Neural cell (in vitro differentiated cells): ENCODE data around the gene ZNF248. TPM values are rescaled to one million over a fixed set of nuclear protein-coding genes. Genes with fewer than 3 reads are reported as not detected.

Experiments
- H2AFZ ChIP-seq: fragments of 200-600, 300-800 bp; sonication (generic), shearing (Covaris generic); 2 replicates; pipeline ENCODE4 v1.6.0; 2014; ENCODE audit warnings: low read depth, mild to moderate bottlenecking, antibody characterized with exemption, low read length, moderate library complexity
- H3F3A ChIP-seq: fragments of 200-600 bp; shearing (Covaris generic); 2 replicates; pipeline ENCODE4 v1.6.1; 2016; ENCODE audit warnings: mild to moderate bottlenecking, moderate library complexity, mixed read lengths, antibody characterized with exemption, low read length; ENCODE audit not compliant: insufficient read depth, poor library complexity, severe bottlenecking
- H3K27ac ChIP-seq: fragments of 200-600, 300-800 bp; sonication (generic), shearing (Covaris generic); 2 replicates; pipeline ENCODE4 v1.5.1; 2014; ENCODE audit warnings: mild to moderate bottlenecking, low read length, moderate library complexity
- H3K27me3 ChIP-seq: fragments of 300-800, 200-600 bp; sonication (generic), shearing (Covaris generic); 2 replicates; pipeline ENCODE4 v1.6.0; 2014; ENCODE audit warnings: mild to moderate bottlenecking, low read depth, low read length, moderate library complexity; ENCODE audit not compliant: insufficient read depth
- H3K36me3 ChIP-seq: fragments of 300-800, 200-600 bp; sonication (generic), shearing (Covaris generic); 2 replicates; pipeline ENCODE4 v1.5.1; 2014; ENCODE audit warnings: mild to moderate bottlenecking, antibody characterized with exemption, low read length, moderate library complexity; ENCODE audit not compliant: insufficient read depth
- H3K4me2 ChIP-seq: fragments of 300-800, 200-600 bp; sonication (generic), shearing (Covaris generic); 2 replicates; pipeline ENCODE4 v1.6.0; 2014; ENCODE audit warnings: mild to moderate bottlenecking, low read length
- H3K4me3 ChIP-seq: fragments of 300-800, 200-600 bp; sonication (generic), shearing (Covaris generic); 2 replicates; pipeline ENCODE4 v1.5.1; 2014; ENCODE audit warnings: mild to moderate bottlenecking, low read length, moderate library complexity
- H3K79me2 ChIP-seq: fragments of 200-600 bp; shearing (Covaris generic); replicated peaks from 2 replicates; pipeline ENCODE4 v1.6.0; 2014; ENCODE audit warnings: mild to moderate bottlenecking, low read length, moderate library complexity; ENCODE audit not compliant: insufficient read depth
- H3K9ac ChIP-seq: fragments of 300-800, 200-600 bp; sonication (generic), shearing (Covaris generic); 2 replicates; pipeline ENCODE4 v1.6.1; 2016; ENCODE audit warnings: mild to moderate bottlenecking, low read length, mixed read lengths
- H3K9me2 ChIP-seq: fragments of 200-600 bp; shearing (Covaris generic); 2 replicates; pipeline ENCODE4 v1.6.1; 2016; ENCODE audit warnings: mild to moderate bottlenecking, low read length, mixed read lengths; ENCODE audit not compliant: insufficient read depth
- H3K9me3 ChIP-seq: fragments of 200-600, 300-800 bp; sonication (generic), shearing (Covaris generic); 2 replicates; pipeline ENCODE4 v1.6.1; 2016; ENCODE audit warnings: mild to moderate bottlenecking, mixed run types, low read length, moderate library complexity, mixed read lengths
- H4K20me1 ChIP-seq: fragments of 200-600 bp; shearing (Covaris generic); 2 replicates; pipeline ENCODE4 v1.6.1; 2016; ENCODE audit warnings: mild to moderate bottlenecking, mixed run types; ENCODE audit not compliant: insufficient read depth
- CTCF ChIP-seq: fragments of 450-650 bp; IDR thresholded peaks from 2 replicates; pipeline ENCODE4 v1.5.1; 2014; ENCODE audit warnings: antibody characterized with exemption, mild to moderate bottlenecking, moderate library complexity; ENCODE audit not compliant: poor library complexity, severe bottlenecking
- EP300 ChIP-seq: fragments of 450-650 bp; conservative IDR thresholded peaks from 2 replicates; pipeline ENCODE4 v1.6.1; 2014; ENCODE audit warnings: antibody characterized with exemption, mild to moderate bottlenecking, moderate library complexity; ENCODE audit not compliant: poor library complexity, severe bottlenecking
- EZH2 ChIP-seq: fragments of 200-600, 300-800 bp; shearing (Covaris generic), sonication (generic); IDR thresholded peaks from 2 replicates; pipeline ENCODE4 v1.6.1; 2014; ENCODE audit warnings: antibody characterized with exemption, low read length, borderline replicate concordance, mild to moderate bottlenecking; ENCODE audit not compliant: insufficient read depth, poor library complexity, severe bottlenecking
- MXI1 ChIP-seq: fragments of 450-650 bp; conservative IDR thresholded peaks from 2 replicates; pipeline ENCODE4 v1.6.1; 2014; ENCODE audit warnings: antibody characterized with exemption, mild to moderate bottlenecking; ENCODE audit not compliant: poor library complexity, severe bottlenecking
- POLR2AphosphoS5 ChIP-seq: IDR thresholded peaks from 2 replicates; pipeline ENCODE4 v1.6.1; 2012
- RAD21 ChIP-seq: fragments of 450-650 bp; conservative IDR thresholded peaks from 2 replicates; pipeline ENCODE4 v1.6.1; 2014; ENCODE audit warnings: antibody characterized with exemption, mild to moderate bottlenecking, moderate library complexity
- REST ChIP-seq: IDR thresholded peaks from 2 replicates; pipeline ENCODE4 v1.6.1; 2012; ENCODE audit warnings: borderline replicate concordance
- SMC3 ChIP-seq: fragments of 450-650 bp; conservative IDR thresholded peaks from 2 replicates; pipeline ENCODE4 v1.6.1; 2014; ENCODE audit warnings: antibody characterized with exemption, mild to moderate bottlenecking, moderate library complexity; ENCODE audit not compliant: poor library complexity
- TAF1 ChIP-seq: IDR thresholded peaks from 2 replicates; pipeline ENCODE4 v1.6.1; 2012; ENCODE audit warnings: low read depth
- polyA plus RNA-seq: library from polyadenylated mRNA; depleted of rRNA; stranded (reverse); fragments of >200 nt; gene quantifications from 2 replicates; pipeline ENCODE4 v1.2.3, GENCODE V29; 2014

ZNF248 gene
- polyA plus RNA-seq, 1 donor from 2014 or later: 0.24 TPM

GRCh38 chr10:37812290-37812689, 45.1 kb downstream of the ZNF248 start:
- Histone ChIP-seq H2AFZ (no peak overlapping the region), H3K9me2 (no peaks in the 10 kb centered on the region), H3K9me3 (peaks cover 4% of the 10 kb centered on the region), H3K27ac (no peak overlapping the region), H3K4me2 (no peak overlapping the region), H4K20me1 (no peaks in the 10 kb centered on the region), H3K9ac (no peak overlapping the region), H3F3A (no peaks in the 10 kb centered on the region), H3K79me2 (no peaks in the 10 kb centered on the region), H3K36me3 (no peaks in the 10 kb centered on the region), H3K4me3 (no peak overlapping the region), H3K27me3 (no peaks in the 10 kb centered on the region)
- TF ChIP-seq SMC3: no peak
- TF ChIP-seq TAF1: no peak
- no peak for TF ChIP-seq CTCF
- TF ChIP-seq REST: no peak
- TF ChIP-seq RAD21: no peak
- no peak for TF ChIP-seq EP300
- no peak for TF ChIP-seq EZH2
- TF ChIP-seq POLR2AphosphoS5: no peak
- no peak for TF ChIP-seq MXI1

- H3K9me2 ChIP-seq: no peaks in the 10 kb centered on the region
- no peak overlapping the region for H3K4me2 ChIP-seq
- H3K27ac ChIP-seq: no peak overlapping the region
- H3K9ac ChIP-seq: no peak overlapping the region
- TF ChIP-seq SMC3 (no peak), RAD21 (no peak), TAF1 (no peak), EZH2 (no peak), CTCF (no peak), EP300 (no peak)
- H3K79me2 ChIP-seq: no peaks in the 10 kb centered on the region
- no peaks in the 10 kb centered on the region for H3K27me3 ChIP-seq
- H3K36me3 ChIP-seq: no peaks in the 10 kb centered on the region
- H2AFZ ChIP-seq: no peak overlapping the region
- H4K20me1 ChIP-seq: no peaks in the 10 kb centered on the region
- no peaks in the 10 kb centered on the region for H3K9me3 ChIP-seq
- H3K4me3 ChIP-seq: no peak overlapping the region
- no peaks in the 10 kb centered on the region for H3F3A ChIP-seq
Measured at GRCh38 chr10:37803269-37803668, 54.1 kb downstream of the ZNF248 start.
